Activated CD8-positive, alpha-beta T cell treated with anti-CD3 and anti-CD28 coated beads, Interleukin-2, amount 10 ng/mL, durations not matched to agents 7 days and 5 days (primary cell): ENCODE results near the gene NOSTRIN. TPM values are rescaled to one million over a fixed set of nuclear protein-coding genes. Genes with fewer than 3 reads are reported as not detected.
"Not testable (repeated sequence)": the region's sequence is repeated elsewhere in the genome, so short reads cannot be mapped to it uniquely, and the experiment has no call there.

Experiments used
- ATAC-seq: fragments of 150-1000 bp; cut with Tn5 transposase; one replicate; pipeline ENCODE4 v1.10.0; 2021; ENCODE audit warnings: moderate library complexity
- CTCF ChIA-PET: fragments of 350-600 bp; sonication (Branson Sonifier 250); formaldehyde crosslinking; loops from one replicate; lab custom pipeline; 2021; ENCODE audit warnings: antibody characterized with exemption; lab: Charles Lee
- POLR2A ChIA-PET: fragments of 350-600 bp; sonication (Branson Sonifier 250); formaldehyde crosslinking; loops from one replicate; lab custom pipeline; 2021; ENCODE audit warnings: antibody characterized with exemption; lab: Charles Lee
- DNase-seq: peaks from one replicate; pipeline ENCODE4 v3.0.0-alpha.2; 2020
- H3K27ac Mint-ChIP-seq: one replicate; pipeline ENCODE4 v1.8.0; 2021; ENCODE audit warnings: mild to moderate bottlenecking, mixed read lengths
- H3K27me3 Mint-ChIP-seq: one replicate; pipeline ENCODE4 v1.8.0; 2021; ENCODE audit warnings: low read depth, mixed read lengths
- H3K36me3 Mint-ChIP-seq: one replicate; pipeline ENCODE4 v1.8.0; 2021; ENCODE audit warnings: low read depth, mixed read lengths
- H3K4me1 Mint-ChIP-seq: one replicate; pipeline ENCODE4 v1.8.0; 2021; ENCODE audit warnings: low read depth, mixed read lengths
- H3K4me3 Mint-ChIP-seq: one replicate; pipeline ENCODE4 v1.8.0; 2021; ENCODE audit warnings: mild to moderate bottlenecking, mixed read lengths
- H3K9me3 Mint-ChIP-seq: one replicate; pipeline ENCODE4 v1.8.0; 2022; ENCODE audit warnings: mixed read lengths; ENCODE audit not compliant: insufficient read depth
- total RNA-seq, 2 experiments: library from RNA; stranded (reverse); gene quantifications; one replicate each; pipeline ENCODE4 v1.2.3, GENCODE V29; 2021

Gene NOSTRIN
- total RNA-seq, 2 experiments from 2014 or later = not detected

- POLR2A ChIA-PET, H3K27ac Mint-ChIP-seq, H3K27me3 Mint-ChIP-seq, ATAC-seq, DNase-seq, H3K4me1 Mint-ChIP-seq, H3K9me3 Mint-ChIP-seq, CTCF ChIA-PET, H3K4me3 Mint-ChIP-seq, H3K36me3 Mint-ChIP-seq: not testable (repeated sequence)
Measured at GRCh38 chr2:168791140-168791539, 11.3 kb upstream of the NOSTRIN start.

GRCh38 chr2:168793596-168793995 lies 8.8 kb upstream of the NOSTRIN start:
- no peak for DNase-seq
- H3K9me3 Mint-ChIP-seq = no peaks in the 10 kb centered on the region
- ATAC-seq = no peak
- H3K27me3 Mint-ChIP-seq = peaks cover 3% of the 10 kb centered on the region
- H3K4me3 Mint-ChIP-seq = no peak overlapping the region
- no peak overlapping the region for H3K27ac Mint-ChIP-seq
- CTCF ChIA-PET = no interaction called here
- H3K4me1 Mint-ChIP-seq = no peaks in the 10 kb centered on the region
- no peaks in the 10 kb centered on the region for H3K36me3 Mint-ChIP-seq
- POLR2A ChIA-PET = no interaction called here

DNA sequence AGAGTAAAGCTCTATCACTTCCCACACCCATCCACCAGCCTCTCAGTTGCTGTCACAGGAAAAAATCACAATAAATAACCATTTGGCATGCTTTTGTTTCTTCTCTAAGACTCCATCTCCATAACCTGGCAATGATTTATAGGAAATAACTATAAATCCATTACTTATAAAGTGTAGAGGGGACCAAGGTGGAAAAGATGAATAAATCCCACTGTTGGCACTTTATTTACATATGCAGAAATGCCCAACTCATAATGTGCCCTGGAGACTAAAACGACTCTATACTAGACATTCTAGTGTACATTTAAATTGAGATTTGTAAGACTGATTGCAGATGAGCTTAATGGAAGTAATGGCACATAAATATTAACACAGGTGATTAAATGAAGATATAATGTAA lies 7.5 kb upstream of the NOSTRIN start:
- no peaks in the 10 kb centered on the region for H3K9me3 Mint-ChIP-seq
- POLR2A ChIA-PET = no interaction called here
- H3K27ac Mint-ChIP-seq = no peak overlapping the region
- no peak overlapping the region for H3K4me3 Mint-ChIP-seq
- ATAC-seq (no peak), DNase-seq (no peak)
- CTCF ChIA-PET = no interaction called here
- no peaks in the 10 kb centered on the region for H3K4me1 Mint-ChIP-seq
- no peaks in the 10 kb centered on the region for H3K36me3 Mint-ChIP-seq
- peaks cover 3% of the 10 kb centered on the region for H3K27me3 Mint-ChIP-seq

DNA sequence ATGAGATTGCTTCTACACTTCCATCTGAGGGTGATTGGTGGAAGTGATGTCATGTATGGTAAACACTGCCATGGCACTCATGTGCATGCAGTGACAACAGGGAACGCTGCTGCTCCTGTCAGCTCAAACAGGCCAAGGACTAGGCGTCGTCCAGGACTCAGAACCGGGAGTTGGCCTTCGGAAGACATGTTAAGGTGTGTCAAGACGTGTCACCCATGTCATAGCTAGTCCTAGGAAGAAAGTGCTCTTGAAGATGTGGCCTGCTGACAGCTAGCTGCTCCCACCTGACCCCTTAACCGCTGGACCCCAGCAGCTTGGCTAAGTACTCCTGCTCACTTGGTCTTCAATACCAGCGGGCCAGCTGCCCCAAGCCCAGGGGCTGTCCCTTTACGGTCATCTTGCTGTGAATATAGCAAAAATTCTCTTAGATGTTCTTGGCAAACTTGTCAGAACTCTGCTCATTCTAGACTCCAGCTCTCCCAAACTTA lies 6.3 kb upstream of the NOSTRIN start:
- Mint-ChIP-seq H3K36me3 (no peaks in the 10 kb centered on the region), H3K27me3 (peaks cover 3% of the 10 kb centered on the region), H3K27ac (no peak overlapping the region), H3K9me3 (no peaks in the 10 kb centered on the region), H3K4me1 (no peaks in the 10 kb centered on the region), H3K4me3 (no peak overlapping the region)
- CTCF ChIA-PET = no interaction called here
- POLR2A ChIA-PET = no interaction called here
- DNase-seq (no peak), ATAC-seq (no peak)

- Mint-ChIP-seq H3K27ac (no peak overlapping the region), H3K9me3 (no peaks in the 10 kb centered on the region), H3K4me3 (no peak overlapping the region), H3K27me3 (peaks cover under 1% of the 10 kb centered on the region), H3K4me1 (peaks cover 2% of the 10 kb centered on the region), H3K36me3 (no peaks in the 10 kb centered on the region)
- no peak for ATAC-seq
- DNase-seq = no peak
- CTCF ChIA-PET = no interaction called here
- POLR2A ChIA-PET = no interaction called here
Measured at GRCh38 chr2:168796583-168797285, 5.7 kb upstream of the NOSTRIN start.

DNA sequence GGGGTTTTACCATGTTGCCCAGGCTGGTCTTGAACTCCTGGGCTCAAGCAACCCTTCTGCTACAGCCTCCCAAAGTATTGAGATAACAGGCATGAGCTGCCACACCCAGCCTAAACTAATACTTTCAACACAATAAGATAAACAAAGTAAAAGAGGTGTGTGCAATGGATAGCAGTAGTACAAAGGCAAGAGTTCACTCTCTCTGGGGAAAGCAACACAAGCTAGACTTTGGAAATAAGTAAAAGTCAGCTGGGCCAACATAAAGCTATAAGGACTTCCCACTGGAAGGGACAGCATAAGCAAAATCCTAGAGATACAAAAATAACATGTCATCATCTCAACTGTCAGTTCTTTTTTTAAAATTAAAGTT lies 5.2 kb upstream of the NOSTRIN start:
- H3K4me3 Mint-ChIP-seq = no peak overlapping the region
- ATAC-seq (no peak), DNase-seq (no peak)
- no peaks in the 10 kb centered on the region for H3K36me3 Mint-ChIP-seq
- ChIA-PET POLR2A (no interaction called here), CTCF (no interaction called here)
- H3K4me1 Mint-ChIP-seq = peaks cover 7% of the 10 kb centered on the region
- no peak overlapping the region for H3K27ac Mint-ChIP-seq
- no peaks in the 10 kb centered on the region for H3K9me3 Mint-ChIP-seq
- H3K27me3 Mint-ChIP-seq = no peaks in the 10 kb centered on the region

DNA sequence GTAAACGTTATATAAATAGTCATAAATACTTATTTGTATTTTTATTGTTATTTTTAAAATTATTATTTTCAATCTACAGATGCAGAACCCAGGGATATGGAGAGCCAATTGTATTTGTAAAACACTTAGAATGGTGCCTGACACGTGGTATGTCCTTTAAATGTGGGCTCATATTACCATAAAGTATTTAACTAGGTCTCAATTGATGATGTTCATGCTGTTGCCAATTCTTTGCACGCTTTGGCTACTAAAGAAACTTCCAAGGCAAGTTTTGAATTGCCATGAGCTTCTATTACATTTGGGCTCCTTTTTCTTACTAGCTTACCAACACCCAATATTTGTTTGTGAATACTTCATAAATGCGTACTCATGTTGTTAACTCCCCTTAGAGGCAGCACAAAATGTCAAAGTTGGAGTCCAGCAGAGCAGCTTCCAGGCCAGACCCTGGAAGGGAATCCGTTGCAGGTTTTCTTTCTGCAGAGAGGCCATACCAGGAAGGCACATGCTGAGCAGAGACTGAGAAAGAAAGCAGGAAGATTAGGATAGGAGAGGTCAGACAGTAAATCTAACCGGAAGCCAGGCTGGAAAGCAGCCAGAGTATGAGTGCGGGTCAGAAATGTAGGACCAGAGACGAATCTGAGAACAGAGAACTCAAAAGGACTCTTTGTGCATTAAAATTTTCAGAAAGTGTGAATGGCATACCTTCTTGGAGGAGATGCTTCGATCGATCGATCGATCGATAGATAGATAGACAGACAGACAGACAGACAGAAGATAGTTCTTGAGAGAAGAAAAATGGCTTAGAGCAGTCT lies 4.2 kb upstream of the NOSTRIN start:
- CTCF ChIA-PET = no interaction called here
- Mint-ChIP-seq H3K27ac (no peak overlapping the region), H3K9me3 (no peaks in the 10 kb centered on the region), H3K27me3 (no peaks in the 10 kb centered on the region), H3K4me1 (peaks cover 17% of the 10 kb centered on the region), H3K4me3 (no peak overlapping the region), H3K36me3 (no peaks in the 10 kb centered on the region)
- no peak for ATAC-seq
- no peak for DNase-seq
- POLR2A ChIA-PET = no interaction called here

DNA sequence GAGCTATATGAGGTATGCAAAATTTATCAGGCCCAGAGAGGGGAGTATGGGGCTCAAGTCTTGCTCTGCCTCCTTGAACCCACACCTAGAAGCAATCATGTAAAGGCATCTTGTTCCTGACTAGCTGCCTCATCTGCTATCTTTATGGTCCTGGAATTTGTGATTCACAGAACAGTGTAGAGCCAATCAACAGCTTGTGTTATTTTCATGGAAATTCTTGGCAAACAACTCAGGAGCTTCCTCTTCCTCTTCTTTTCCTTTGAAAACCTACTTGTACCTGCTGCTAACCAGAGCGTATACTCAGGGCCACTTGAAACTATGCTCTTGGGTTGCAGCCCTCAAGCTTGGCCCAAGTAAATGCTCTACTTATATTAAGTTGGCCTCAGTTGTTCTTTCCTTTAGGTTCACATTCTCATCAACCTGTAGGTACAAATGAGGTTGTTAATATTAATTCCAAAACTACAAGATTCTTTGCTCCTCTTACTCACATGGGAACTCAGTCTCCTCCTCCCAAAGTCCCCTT lies 3.5 kb upstream of the NOSTRIN start:
- Mint-ChIP-seq H3K4me1 (peaks cover 19% of the 10 kb centered on the region), H3K4me3 (no peak overlapping the region), H3K27me3 (no peaks in the 10 kb centered on the region), H3K27ac (no peak overlapping the region), H3K9me3 (no peaks in the 10 kb centered on the region), H3K36me3 (no peaks in the 10 kb centered on the region)
- CTCF ChIA-PET = no interaction called here
- ATAC-seq (no peak), DNase-seq (no peak)
- POLR2A ChIA-PET = no interaction called here

GRCh38 chr2:168801471-168801870 lies 966 bp upstream of the NOSTRIN start:
- POLR2A ChIA-PET = no interaction called here
- no peaks in the 10 kb centered on the region for H3K27me3 Mint-ChIP-seq
- ATAC-seq (no peak), DNase-seq (no peak)
- CTCF ChIA-PET = interaction anchor here (0.7 to 1.6 kb wide), 2 partner anchors 12 to 43 kb away, joined by 3 to 5 read pairs; no protein-coding TSS in a partner anchor
- H3K9me3 Mint-ChIP-seq = no peaks in the 10 kb centered on the region
- H3K4me1 Mint-ChIP-seq = peaks cover 19% of the 10 kb centered on the region
- no peaks in the 10 kb centered on the region for H3K36me3 Mint-ChIP-seq
- H3K27ac Mint-ChIP-seq = no peak overlapping the region
- no peak overlapping the region for H3K4me3 Mint-ChIP-seq

DNA sequence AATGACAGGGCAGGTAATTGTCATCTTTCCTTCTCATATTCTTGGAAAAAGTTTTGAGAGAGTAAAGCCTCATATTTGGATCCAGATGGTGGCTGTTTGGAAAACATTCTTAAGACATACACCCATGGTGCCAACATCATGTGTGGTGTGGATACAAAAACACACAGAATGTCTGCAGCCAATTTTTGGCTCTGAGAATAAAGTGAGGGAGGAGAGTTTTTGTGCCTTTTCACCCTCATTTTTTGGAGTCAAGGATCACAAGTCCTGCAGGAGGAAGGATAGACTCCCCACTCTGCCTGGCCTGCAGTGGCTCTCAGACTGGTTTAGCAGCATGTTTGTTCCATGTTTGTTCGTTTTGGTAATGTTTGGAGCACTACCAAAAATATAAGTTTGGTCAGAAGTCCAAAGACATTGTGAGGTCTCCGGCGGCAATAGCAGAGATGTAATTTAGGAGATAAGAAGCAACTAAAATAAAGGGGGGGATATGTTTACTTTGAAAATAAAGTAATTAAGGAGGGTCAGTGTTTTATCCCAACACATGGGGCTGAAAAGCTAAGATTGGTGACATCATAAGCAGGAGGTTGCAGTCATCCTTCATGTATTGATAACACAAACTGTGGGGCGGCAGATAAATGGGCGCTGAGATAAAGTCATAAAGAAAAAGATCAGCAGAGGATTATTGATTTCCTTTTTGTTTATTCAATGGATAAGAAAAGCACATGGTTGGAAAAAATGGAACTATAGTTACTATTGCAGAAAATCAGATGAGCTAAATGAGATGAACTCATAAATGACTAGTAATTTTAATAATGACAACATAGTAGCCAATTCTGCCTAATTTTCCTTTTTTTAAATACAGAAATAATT lies 655 bp downstream of the NOSTRIN start:
- ChIA-PET POLR2A (no interaction called here), CTCF (interaction anchor here (0.7 to 1.6 kb wide), 3 partner anchors 10 to 117 kb away, joined by 3 to 5 read pairs (median 3); no protein-coding TSS in a partner anchor)
- Mint-ChIP-seq H3K36me3 (no peaks in the 10 kb centered on the region), H3K4me3 (peak overlapping the region; percentile 16), H3K27ac (no peak overlapping the region), H3K4me1 (peaks cover 19% of the 10 kb centered on the region), H3K27me3 (no peaks in the 10 kb centered on the region), H3K9me3 (no peaks in the 10 kb centered on the region)
- no peak for ATAC-seq
- no peak for DNase-seq

GRCh38 chr2:168804214-168804613 lies 1.8 kb downstream of the NOSTRIN start:
- ATAC-seq (no peak), DNase-seq (no peak)
- H3K9me3 Mint-ChIP-seq = no peaks in the 10 kb centered on the region
- H3K27ac Mint-ChIP-seq = no peak overlapping the region
- no peak overlapping the region for H3K4me3 Mint-ChIP-seq
- H3K4me1 Mint-ChIP-seq = peaks cover 19% of the 10 kb centered on the region
- ChIA-PET POLR2A (no interaction called here), CTCF (interaction anchor here (0.9 kb wide), 1 partner anchor 69 kb away, joined by 3 read pairs; no protein-coding TSS in a partner anchor)
- H3K27me3 Mint-ChIP-seq = no peaks in the 10 kb centered on the region
- H3K36me3 Mint-ChIP-seq = no peaks in the 10 kb centered on the region
